Calu3 (cell line): ENCODE data around the gene EFCC1. TPM values are rescaled to one million over a fixed set of nuclear protein-coding genes. Genes with fewer than 3 reads are reported as not detected.

Experiments
- BruUV-seq: library from RNA; stranded (reverse); fragments of 400-500 nt; replicated peaks from 2 replicates; lab custom pipeline; 2021; lab: Mats Ljungman, UMichigan
- CTCF ChIA-PET: fragments of 300-600 bp; sonication (Branson Sonifier 250); formaldehyde crosslinking; loops from one replicate; lab custom pipeline; 2022; ENCODE audit warnings: antibody characterized with exemption; lab: Charles Lee
- DNase-seq: peaks from one replicate; pipeline ENCODE4 v3.0.0; 2022
- H3K27ac Mint-ChIP-seq: one replicate; pipeline ENCODE4 v1.8.0; 2022; ENCODE audit warnings: mixed read lengths; ENCODE audit not compliant: unreplicated experiment
- H3K27me3 Mint-ChIP-seq: one replicate; pipeline ENCODE4 v1.8.0; 2022; ENCODE audit warnings: mixed read lengths; ENCODE audit not compliant: unreplicated experiment
- H3K36me3 Mint-ChIP-seq: one replicate; pipeline ENCODE4 v1.8.0; 2022; ENCODE audit warnings: mild to moderate bottlenecking, moderate library complexity, mixed read lengths; ENCODE audit not compliant: insufficient read depth, unreplicated experiment
- H3K4me1 Mint-ChIP-seq: one replicate; pipeline ENCODE4 v1.8.0; 2022; ENCODE audit warnings: mild to moderate bottlenecking, low read depth, mixed read lengths; ENCODE audit not compliant: unreplicated experiment
- H3K4me3 Mint-ChIP-seq: one replicate; pipeline ENCODE4 v1.8.0; 2022; ENCODE audit warnings: mild to moderate bottlenecking, low read depth, moderate library complexity, mixed read lengths; ENCODE audit not compliant: unreplicated experiment
- H3K9me3 Mint-ChIP-seq: one replicate; pipeline ENCODE4 v1.8.0; 2022; ENCODE audit warnings: low read depth, mixed read lengths; ENCODE audit not compliant: unreplicated experiment
- CTCF ChIP-seq: fragments of 200-600 bp; IDR thresholded peaks from one replicate; pipeline ENCODE4 v1.8.0; 2022; ENCODE audit warnings: antibody characterized with exemption; ENCODE audit not compliant: unreplicated experiment
- intact Hi-C: fragments of 100-400 bp; cut with micrococcal nuclease; formaldehyde crosslinking; loops from one replicate; pipeline ENCODE4 v1.10.0; 2022; ENCODE audit not compliant: unreplicated experiment
- total RNA-seq: library from RNA; stranded (reverse); gene quantifications from 2 replicates; pipeline ENCODE4 v1.2.3, GENCODE V29; 2022

EFCC1 gene
- total RNA-seq, 1 experiment from 2014 or later: not detected

- CTCF ChIA-PET: no interaction called here
- intact Hi-C loops: no loop called here
- H3K36me3 Mint-ChIP-seq: no peaks in the 10 kb centered on the region
Measured at GRCh38 chr3:129034642-129035041, 33.5 kb downstream of the EFCC1 start.

GRCh38 chr3:129035360-129036221 is 34.5 kb downstream of the EFCC1 start:
- intact Hi-C loops: no loop called here
- peaks cover 8% of the 10 kb centered on the region for H3K4me1 Mint-ChIP-seq
- H3K9me3 Mint-ChIP-seq: no peaks in the 10 kb centered on the region
- H3K36me3 Mint-ChIP-seq: no peaks in the 10 kb centered on the region
- BruUV-seq: no TSS peak
- H3K27ac Mint-ChIP-seq: no peak overlapping the region
- H3K27me3 Mint-ChIP-seq: peaks cover 60% of the 10 kb centered on the region
- no peak for TF ChIP-seq CTCF
- CTCF ChIA-PET: no interaction called here
- no peak overlapping the region for H3K4me3 Mint-ChIP-seq
- DNase-seq: no peak

More at GRCh38 chr3:129034642-129035041, 33.5 kb downstream of the EFCC1 start:
- peak; percentile 45 for DNase-seq
- no TSS peak for BruUV-seq
- Mint-ChIP-seq H3K4me1 (peaks cover 4% of the 10 kb centered on the region), H3K9me3 (no peaks in the 10 kb centered on the region), H3K27me3 (peaks cover 51% of the 10 kb centered on the region), H3K4me3 (no peak overlapping the region), H3K27ac (no peak overlapping the region)
- TF ChIP-seq CTCF: no peak

GRCh38 chr3:129036222-129037092 is 35.4 kb downstream of the EFCC1 start:
- H3K27ac Mint-ChIP-seq: no peak overlapping the region
- H3K36me3 Mint-ChIP-seq: no peaks in the 10 kb centered on the region
- DNase-seq: no peak
- intact Hi-C loops: no loop called here
- no peak overlapping the region for H3K4me3 Mint-ChIP-seq
- CTCF ChIA-PET: interaction anchor here (1.1 kb wide), 1 partner anchor 66 kb away, joined by 4 read pairs; no protein-coding TSS in a partner anchor
- H3K27me3 Mint-ChIP-seq: peaks cover 67% of the 10 kb centered on the region
- peaks cover 8% of the 10 kb centered on the region for H3K4me1 Mint-ChIP-seq
- TF ChIP-seq CTCF: no peak
- no peaks in the 10 kb centered on the region for H3K9me3 Mint-ChIP-seq
- no TSS peak for BruUV-seq

- no peak overlapping the region for H3K27ac Mint-ChIP-seq
- no peaks in the 10 kb centered on the region for H3K9me3 Mint-ChIP-seq
- H3K4me1 Mint-ChIP-seq: peaks cover 8% of the 10 kb centered on the region
- H3K4me3 Mint-ChIP-seq: no peak overlapping the region
- no peak for TF ChIP-seq CTCF
- H3K36me3 Mint-ChIP-seq: no peaks in the 10 kb centered on the region
- CTCF ChIA-PET: interaction anchor here (1.1 to 1.2 kb wide), 2 partner anchors 17 to 67 kb away, joined by 4 to 7 read pairs; no protein-coding TSS in a partner anchor
- intact Hi-C loops: no loop called here
- BruUV-seq: no TSS peak
- DNase-seq: no peak
- H3K27me3 Mint-ChIP-seq: peaks cover 73% of the 10 kb centered on the region
Measured at GRCh38 chr3:129037093-129037419, 36.0 kb downstream of the EFCC1 start.
